Neutrophil (primary cell): ENCODE measurements around the gene SLC39A7.

Experiments
- H3K27ac ChIP-seq: fragments of 200-600 bp; sonication (generic); 2 replicates; pipeline ENCODE4 v1.5.1; 2016; ENCODE audit warnings: mild to moderate bottlenecking, moderate library complexity
- H3K27me3 ChIP-seq: fragments of 200-600 bp; sonication (generic); 2 replicates; pipeline ENCODE4 v1.6.0; 2016; ENCODE audit warnings: mild to moderate bottlenecking
- H3K36me3 ChIP-seq: fragments of 200-600 bp; sonication (generic); 2 replicates; pipeline ENCODE4 v1.5.1; 2017
- H3K4me1 ChIP-seq, 2 experiments: fragments of 200-600 bp in 1 of 2; sonication (generic) in 1 of 2; 1 replicate in 1 of 2; 2 replicates in 1 of 2; pipeline versions ENCODE4 v1.5.1 to v1.6.1; 2013 to 2016; ENCODE audit warnings: low read depth in 1 of 2, low read length in 1 of 2, mild to moderate bottlenecking in 1 of 2, moderate library complexity in 1 of 2; ENCODE audit not compliant: control insufficient read depth in 1 of 2, insufficient read depth in 1 of 2
- H3K4me3 ChIP-seq, 2 experiments: fragments of 200-600 bp in 1 of 2; sonication (generic) in 1 of 2; 1 replicate in 1 of 2; 2 replicates in 1 of 2; pipeline ENCODE4 v1.5.1; 2013 to 2016; ENCODE audit warnings: low read depth in 1 of 2, low read length in 1 of 2, mild to moderate bottlenecking in 1 of 2, moderate library complexity in 1 of 2
- H3K9me3 ChIP-seq: fragments of 200-600 bp; sonication (generic); 2 replicates; pipeline ENCODE4 v1.5.1; 2016
- TF ChIP-seq, protein P1 (sequence below): fragments of 200-600 bp; sonication (generic); IDR thresholded peaks from 2 replicates; pipeline ENCODE4 v1.5.1; 2016; ENCODE audit warnings: antibody characterized with exemption

Gene SLC39A7

GRCh38 chr6:33204165-33204414 is 3.4 kb downstream of the SLC39A7 start:
- H3K27me3 ChIP-seq: peaks cover 21% of the 10 kb centered on the region
- TF ChIP-seq, protein P1, sequence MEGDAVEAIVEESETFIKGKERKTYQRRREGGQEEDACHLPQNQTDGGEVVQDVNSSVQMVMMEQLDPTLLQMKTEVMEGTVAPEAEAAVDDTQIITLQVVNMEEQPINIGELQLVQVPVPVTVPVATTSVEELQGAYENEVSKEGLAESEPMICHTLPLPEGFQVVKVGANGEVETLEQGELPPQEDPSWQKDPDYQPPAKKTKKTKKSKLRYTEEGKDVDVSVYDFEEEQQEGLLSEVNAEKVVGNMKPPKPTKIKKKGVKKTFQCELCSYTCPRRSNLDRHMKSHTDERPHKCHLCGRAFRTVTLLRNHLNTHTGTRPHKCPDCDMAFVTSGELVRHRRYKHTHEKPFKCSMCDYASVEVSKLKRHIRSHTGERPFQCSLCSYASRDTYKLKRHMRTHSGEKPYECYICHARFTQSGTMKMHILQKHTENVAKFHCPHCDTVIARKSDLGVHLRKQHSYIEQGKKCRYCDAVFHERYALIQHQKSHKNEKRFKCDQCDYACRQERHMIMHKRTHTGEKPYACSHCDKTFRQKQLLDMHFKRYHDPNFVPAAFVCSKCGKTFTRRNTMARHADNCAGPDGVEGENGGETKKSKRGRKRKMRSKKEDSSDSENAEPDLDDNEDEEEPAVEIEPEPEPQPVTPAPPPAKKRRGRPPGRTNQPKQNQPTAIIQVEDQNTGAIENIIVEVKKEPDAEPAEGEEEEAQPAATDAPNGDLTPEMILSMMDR: no peak
- peak overlapping the region; percentile 74 to 81 for H3K4me3 ChIP-seq
- H3K9me3 ChIP-seq: no peaks in the 10 kb centered on the region
- H3K27ac ChIP-seq: peak overlapping the region; percentile 30
- peaks cover 49 to 61% of the 10 kb centered on the region in 2 experiments for H3K4me1 ChIP-seq
- peaks cover 23% of the 10 kb centered on the region for H3K36me3 ChIP-seq

DNA sequence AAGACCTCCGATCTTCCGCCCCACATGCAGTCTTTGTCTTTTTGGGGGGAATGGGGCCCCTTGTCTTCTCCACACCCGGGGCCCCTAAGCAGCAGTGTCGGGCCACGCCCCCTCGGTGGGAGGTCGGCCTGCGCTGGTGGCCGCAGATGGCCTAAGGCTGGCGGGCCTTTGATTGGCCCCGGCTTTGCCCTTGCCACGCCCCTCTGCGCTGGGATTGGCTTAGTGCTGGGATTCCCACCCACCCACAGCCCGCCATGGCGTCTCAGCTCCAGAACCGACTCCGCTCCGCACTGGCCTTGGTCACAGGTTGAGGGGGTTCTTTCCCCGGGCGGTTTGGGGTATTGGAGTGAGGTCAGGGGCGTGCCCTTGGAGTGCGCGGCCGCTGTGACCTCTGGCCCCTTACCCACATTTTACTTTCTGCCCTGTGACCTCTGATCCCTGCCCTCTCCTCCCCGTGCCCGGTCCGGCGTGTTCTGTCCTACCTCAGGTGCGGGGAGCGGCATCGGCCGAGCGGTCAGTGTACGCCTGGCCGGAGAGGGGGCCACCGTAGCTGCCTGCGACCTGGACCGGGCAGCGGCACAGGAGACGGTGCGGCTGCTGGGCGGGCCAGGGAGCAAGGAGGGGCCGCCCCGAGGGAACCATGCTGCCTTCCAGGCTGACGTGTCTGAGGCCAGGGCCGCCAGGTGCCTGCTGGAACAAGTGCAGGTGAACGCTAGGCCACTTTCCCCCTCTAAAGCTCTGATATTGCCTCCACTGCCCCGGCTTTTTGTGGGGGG is 3.9 kb downstream of the SLC39A7 start, which contains the start of gene HSD17B8:
HSD17B8 (plus strand) TSS at position 241 of the 776 bp plus-strand sequence; CDS start at position 255, 14 bp downstream.
- H3K36me3 ChIP-seq: peaks cover 23% of the 10 kb centered on the region
- no peaks in the 10 kb centered on the region for H3K9me3 ChIP-seq
- peak within 1 kb of the TSS; percentile 31 for H3K27ac ChIP-seq
- peaks cover 21% of the 10 kb centered on the region for H3K27me3 ChIP-seq
- TF ChIP-seq, protein P1: no peak
- peaks cover 45 to 56% of the 10 kb centered on the region in 2 experiments for H3K4me1 ChIP-seq
- peak within 1 kb of the TSS; percentile 74 to 81 for H3K4me3 ChIP-seq

GRCh38 chr6:33205191-33206026 is 4.7 kb downstream of the SLC39A7 start:
- peaks cover 21% of the 10 kb centered on the region for H3K27me3 ChIP-seq
- TF ChIP-seq, protein P1: no peak
- H3K4me3 ChIP-seq: peak overlapping the region; percentile 74 to 81
- H3K27ac ChIP-seq: no peak overlapping the region
- peaks cover 23% of the 10 kb centered on the region for H3K36me3 ChIP-seq
- H3K9me3 ChIP-seq: no peaks in the 10 kb centered on the region
- peaks cover 42 to 51% of the 10 kb centered on the region in 2 experiments for H3K4me1 ChIP-seq

DNA sequence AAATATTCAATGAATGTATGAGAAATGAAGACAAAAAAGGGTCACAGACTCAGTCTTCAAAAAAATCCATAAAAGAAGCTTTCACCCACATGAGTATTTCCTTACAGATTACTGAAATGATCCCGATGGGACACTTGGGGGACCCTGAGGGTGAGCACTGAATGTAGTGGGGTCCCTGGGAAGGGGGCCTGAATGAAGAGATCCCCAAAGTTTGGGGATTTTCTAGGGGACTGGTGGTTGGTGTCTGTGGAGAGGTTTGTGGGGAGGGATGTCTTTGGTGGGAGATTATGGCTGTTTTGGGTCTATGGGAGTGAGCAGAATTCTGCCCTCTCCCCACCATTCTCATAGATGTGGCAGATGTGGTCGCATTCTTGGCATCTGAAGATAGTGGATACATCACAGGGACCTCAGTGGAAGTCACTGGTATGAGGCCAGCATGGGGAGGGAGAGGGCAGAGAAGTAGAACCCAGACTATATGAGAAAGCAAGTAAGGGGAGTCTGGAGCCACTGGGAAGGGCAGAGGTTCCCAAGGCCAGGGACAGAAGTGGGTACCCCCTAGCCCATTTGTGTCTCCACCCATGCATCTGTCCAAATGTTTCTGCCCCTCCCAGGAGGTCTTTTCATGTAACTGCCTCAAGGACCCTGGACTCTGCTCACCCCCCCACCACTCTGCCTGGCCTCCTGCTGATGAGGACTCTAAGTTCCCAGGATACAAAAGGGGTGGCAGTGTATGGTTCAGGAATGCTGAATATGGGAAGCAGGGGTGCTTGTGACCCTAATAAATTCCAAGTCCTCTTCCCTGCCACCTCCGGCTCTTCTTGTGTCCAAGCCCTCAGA is 5.6 kb downstream of the SLC39A7 start:
- peaks cover 36 to 46% of the 10 kb centered on the region in 2 experiments for H3K4me1 ChIP-seq

More for the DNA sequence above, 5.6 kb downstream of the SLC39A7 start:
- TF ChIP-seq, protein P1: no peak
- no peaks in the 10 kb centered on the region for H3K9me3 ChIP-seq
- H3K27me3 ChIP-seq: peaks cover 21% of the 10 kb centered on the region
- H3K4me3 ChIP-seq: no peak overlapping the region
- H3K36me3 ChIP-seq: peaks cover 23% of the 10 kb centered on the region
- no peak overlapping the region for H3K27ac ChIP-seq
